Stimulated activated CD8-positive, alpha-beta memory T cell treated with anti-CD3 and anti-CD28 coated beads, Interleukin-7, amount 100 ng/mL, for 48 hours (primary cell): ENCODE measurements around the gene SPAG17.

Source experiments
- DNase-seq, 2 donors: peaks; one replicate each; pipeline ENCODE4 v3.0.0-alpha.2; 2020; ENCODE audit warnings: low read depth in 1 of 2; ENCODE audit errors: extremely low read depth in 1 of 2

The SPAG17 gene

GRCh38 chr1:118081387-118081786, 103.6 kb downstream of the SPAG17 start:
- DNase-seq: no peak

- no peak for DNase-seq
Measured at GRCh38 chr1:118077331-118078045, 107.5 kb downstream of the SPAG17 start.

- no peak for DNase-seq
Measured at GRCh38 chr1:118075116-118075515, 109.9 kb downstream of the SPAG17 start.

DNA sequence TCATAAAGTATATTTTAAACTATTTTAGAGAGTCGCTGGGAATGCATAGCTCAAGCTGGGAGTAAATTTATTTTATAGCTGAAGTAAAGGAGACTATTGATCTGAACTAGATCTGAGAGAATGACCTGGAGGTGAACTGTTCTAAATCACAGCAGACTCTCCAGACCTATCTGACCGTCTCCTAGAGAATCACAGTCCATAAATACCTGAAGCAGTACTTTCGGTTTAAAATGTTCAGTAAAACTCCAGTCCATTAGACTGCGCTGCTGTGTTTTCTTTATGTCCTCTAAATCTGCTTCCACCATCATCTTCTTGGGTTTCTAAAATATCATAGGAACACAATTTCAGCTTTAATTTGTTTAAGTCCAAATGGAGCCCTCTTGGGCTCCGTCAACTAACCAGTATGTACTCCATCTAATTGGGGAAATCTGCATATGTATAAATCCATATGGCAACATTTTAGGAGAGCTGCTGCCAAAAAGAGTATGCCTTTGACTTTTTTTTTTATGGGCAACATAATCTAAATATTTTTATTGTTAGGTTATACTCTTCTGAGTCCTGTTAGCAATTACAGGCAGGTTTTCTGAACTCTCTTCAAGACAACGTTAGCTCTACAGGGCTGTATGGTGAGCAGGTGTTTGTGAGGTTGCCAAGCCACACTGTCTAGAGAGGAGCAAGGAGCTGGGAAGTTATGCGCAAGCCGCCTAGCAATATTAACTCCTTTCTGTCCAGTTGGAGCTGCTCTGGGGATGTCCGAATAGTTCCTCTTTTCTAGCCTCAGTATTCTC, 111.2 kb downstream of the SPAG17 start:
- DNase-seq: no peak

DNA sequence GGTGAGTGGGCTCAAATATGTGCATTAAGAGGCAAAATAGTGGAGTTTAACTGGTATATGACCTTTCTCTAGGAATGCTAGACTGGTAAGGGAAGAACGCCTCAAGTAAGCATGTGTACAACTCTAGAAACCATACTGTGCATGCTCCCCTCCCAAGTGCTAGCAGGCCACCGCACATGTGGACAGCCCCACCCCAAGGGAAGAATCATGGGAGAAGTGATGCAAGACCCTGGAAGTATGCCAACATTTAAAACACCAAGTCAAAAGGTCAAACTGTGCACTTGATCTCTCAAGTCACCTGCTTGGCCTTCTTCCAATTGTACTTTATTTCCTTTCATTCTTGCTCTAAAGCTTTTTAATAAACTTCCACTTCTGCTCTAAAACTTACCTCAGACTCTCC, 135.0 kb downstream of the SPAG17 start:
- DNase-seq: no peak

GRCh38 chr1:118047650-118048224, 137.3 kb downstream of the SPAG17 start:
- no peak for DNase-seq

DNA sequence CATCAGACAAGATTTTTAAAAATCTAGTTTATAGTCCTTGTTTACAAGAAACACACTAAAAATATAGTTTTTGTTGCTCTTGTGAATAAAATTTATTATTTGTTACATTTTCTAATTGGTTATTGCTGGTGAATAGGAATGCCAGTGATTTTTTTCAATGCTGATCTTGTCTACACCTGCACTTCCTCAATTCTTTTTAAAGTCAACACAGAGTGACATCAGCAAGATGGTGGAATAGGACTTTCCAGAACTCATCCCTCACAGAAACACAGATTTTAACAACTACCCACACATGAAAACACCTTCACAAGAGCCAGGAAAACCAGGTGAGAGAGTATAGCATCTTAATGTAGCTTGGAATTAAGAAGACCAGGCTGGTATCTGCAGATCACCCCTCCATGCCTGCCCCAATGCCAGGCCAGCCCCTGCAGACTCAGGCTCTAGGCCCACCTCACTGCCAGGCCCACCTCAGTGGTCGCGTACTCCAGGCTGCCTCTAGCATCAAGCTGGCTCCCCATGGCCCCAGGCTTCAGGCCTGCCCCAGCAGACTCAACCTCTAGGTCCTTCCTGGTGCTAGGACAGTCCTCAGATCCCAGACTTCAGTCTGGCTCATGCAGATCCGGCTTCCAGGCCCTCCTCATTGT, 137.9 kb downstream of the SPAG17 start:
- no peak for DNase-seq

GRCh38 chr1:118043624-118044023, 141.4 kb downstream of the SPAG17 start:
- no peak for DNase-seq

DNA sequence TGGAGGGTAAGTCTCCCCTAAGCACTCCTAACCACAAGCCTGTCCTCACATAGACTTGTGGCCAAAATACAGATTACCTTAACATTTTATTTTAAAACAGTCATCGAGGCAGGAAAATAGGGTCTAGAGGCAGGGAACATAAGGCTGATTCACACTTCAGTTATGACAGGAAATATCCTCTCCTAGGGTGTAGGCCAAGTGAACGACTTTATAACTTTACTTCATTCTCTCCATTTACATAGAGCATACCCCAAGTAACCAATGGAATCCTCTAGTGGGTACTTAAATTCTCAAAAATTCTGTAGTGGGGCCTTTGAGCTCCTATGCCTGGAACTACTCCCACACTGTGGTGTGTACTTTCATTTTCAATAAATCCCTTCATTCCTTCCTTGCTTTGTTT, 142.5 kb downstream of the SPAG17 start:
- DNase-seq: no peak

DNA sequence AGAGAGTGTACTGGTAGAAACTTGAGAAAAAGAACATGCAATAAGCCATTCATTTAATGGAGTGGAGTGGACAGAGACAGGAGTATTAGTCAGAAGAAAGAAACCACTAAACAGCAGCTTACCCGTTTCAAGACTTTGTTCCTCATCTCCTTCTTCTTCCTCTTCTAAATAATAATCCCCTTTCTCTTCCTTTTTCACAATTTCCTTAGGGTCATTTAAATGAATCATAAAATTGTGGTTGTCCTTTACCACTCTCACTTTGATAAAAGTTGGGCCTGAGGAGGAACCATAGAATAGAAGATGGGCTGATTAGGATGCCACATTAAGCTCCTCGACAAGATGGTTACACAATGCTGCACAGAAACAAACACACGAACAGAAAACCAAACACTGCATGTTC, 145.9 kb downstream of the SPAG17 start:
- no peak for DNase-seq

DNA sequence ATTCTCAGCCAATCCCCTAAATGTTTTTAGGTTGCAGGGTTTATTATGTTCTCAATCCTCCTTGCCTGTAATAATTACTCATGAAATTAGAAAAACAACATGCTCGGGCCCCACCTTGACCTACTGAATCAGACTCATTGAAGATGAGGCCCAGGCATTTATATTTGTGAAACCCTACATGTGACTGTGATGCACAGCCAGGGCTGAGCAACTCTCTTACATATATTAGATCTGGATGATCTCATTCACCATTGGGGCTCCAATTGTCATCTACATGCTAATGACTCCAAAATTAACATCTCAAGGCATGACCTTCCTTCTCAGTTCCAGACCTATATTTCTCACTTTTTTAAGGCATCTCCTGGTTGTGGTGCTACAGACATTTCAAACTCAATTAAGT, 152.1 kb downstream of the SPAG17 start:
- DNase-seq: no peak

DNA sequence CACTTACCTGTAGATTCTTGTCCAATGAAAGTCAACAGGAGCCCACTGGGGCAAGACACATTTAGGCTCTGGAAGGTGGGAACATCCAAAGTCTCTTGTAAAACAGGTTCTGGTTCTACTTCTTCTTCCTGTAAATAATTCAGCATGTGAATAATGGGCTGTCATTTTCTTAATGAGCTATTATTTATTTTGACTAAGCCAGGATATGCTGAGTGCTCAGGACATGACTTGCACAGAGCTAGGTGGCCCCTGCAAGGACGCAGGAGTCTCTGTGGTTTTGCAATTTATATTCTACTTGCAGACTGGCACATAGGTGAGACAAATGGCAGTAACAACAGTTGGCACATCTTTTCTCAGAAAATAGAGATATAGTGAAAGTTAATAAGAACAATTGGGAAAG, 156.8 kb downstream of the SPAG17 start:
- DNase-seq: no peak

GRCh38 chr1:118023199-118023598, 161.8 kb downstream of the SPAG17 start:
- no peak for DNase-seq

GRCh38 chr1:118021668-118022067, 163.4 kb downstream of the SPAG17 start:
- DNase-seq: no peak

GRCh38 chr1:118018060-118018459, 167.0 kb downstream of the SPAG17 start:
- DNase-seq: no peak

DNA sequence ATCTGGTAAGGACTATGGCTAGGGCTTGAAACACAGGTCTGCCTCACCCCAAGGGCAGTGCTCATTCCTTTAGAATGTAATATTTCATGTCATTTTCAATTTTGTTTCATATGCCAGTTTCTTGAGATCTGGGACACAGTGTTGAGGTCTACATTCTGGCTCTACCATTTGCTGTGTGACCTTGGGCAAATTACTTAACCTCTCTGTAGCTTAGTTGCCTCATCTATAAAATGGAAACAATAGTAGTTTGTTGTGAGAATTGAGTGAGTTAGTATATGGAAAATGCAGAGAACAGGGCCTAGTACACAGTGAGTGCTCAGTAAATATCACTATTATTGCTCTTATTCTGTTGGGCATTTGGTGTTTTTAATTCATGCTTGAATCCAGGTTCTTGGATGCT, 171.1 kb downstream of the SPAG17 start:
- no peak for DNase-seq

DNA sequence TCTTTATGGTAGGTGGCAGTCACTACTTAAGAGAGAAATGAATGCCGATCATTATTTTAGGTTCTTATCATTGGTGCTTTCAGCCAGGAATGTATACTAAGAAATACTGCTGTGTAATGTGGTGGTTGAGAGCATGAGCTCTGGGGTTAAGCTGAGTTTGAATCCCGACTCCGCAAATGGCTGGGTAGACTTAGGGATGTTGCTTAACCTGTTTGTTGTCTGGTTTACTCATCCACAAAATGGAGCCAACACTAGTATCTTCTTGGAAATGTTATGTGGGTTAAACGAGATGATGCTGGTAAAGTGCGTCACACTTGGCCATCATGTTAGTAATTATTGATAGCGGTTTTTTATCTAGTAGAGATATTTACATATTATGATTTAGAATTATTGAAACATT, 171.7 kb downstream of the SPAG17 start:
- no peak for DNase-seq

GRCh38 chr1:118012515-118013124, 172.4 kb downstream of the SPAG17 start:
- DNase-seq: no peak

DNA sequence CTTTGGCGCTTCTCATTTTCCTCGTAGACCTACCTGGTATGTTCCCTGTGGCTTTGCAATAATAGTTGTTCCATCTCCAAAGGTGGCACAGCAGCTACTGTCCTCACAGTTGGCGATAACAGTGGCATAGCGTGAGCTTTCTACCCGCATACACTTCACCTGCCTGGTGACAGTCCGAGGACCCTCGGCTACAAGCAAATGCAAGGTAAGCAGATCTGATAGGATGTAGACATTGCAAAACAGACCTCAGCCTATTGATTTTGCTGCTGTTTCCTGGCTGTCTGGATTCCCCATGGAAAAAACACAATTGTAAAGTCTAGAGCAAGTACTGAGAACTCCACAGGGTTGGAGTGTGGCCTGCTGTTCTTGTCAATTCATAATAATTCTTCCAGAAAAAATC, 177.0 kb downstream of the SPAG17 start:
- no peak for DNase-seq

DNA sequence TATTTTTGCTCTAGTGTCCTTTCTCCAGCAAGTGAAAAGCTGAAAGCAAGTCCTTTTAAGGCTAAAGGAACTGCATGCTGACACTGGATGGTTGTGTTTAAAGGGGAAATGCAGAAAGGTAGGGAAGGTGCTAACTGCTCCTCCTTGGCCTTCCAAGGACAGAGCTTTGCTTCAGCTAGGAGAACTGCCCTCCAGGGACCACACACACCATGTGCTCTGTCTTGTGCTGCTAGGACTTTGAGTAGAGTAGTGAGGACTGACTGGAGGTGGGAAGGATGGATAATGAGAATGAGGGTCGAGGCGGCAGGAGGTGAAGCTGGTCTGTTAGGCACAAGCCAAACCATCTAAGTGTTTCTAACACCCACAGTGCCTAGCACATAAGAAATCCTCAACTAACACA, 177.6 kb downstream of the SPAG17 start:
- no peak for DNase-seq

DNA sequence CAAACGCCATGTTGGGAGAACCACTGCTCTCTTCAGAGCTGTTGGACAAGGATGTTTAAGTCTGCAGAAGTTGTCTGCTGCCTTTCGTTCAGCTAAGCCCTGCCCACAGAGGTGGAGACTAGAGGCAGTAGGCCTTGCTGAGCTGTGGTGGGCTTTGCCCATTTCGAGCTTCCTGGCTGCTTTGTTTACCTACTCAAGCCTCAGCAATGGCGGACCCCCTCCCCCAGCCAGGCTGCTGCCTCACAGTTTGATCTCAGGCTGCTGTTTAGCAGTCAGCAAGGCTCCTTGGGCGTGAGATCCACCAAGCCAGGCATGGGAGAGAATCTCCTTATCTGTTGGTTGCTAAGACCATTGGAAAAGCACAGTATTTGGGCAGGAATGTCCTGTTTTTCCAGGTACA, 180.7 kb downstream of the SPAG17 start:
- no peak for DNase-seq
